Spleen (tissue), 11 donors: ENCODE measurements around the gene TGFB1. TPM values are rescaled to one million over a fixed set of nuclear protein-coding genes. Genes with fewer than 3 reads are reported as not detected.

Source experiments
- DNase-seq: peaks from one replicate; pipeline ENCODE4 v3.0.0-alpha.2; 2020
- H3K27ac ChIP-seq, 8 donors: fragments of 200-600 bp; sonication (generic) in 7 of 8; 1 replicate in 4 of 8; 2 replicates in 4 of 8; pipeline versions ENCODE4 v1.5.0 to v1.8.0; 2016 to 2021; ENCODE audit warnings: inconsistent platforms in 4 of 8, mild to moderate bottlenecking in 4 of 8, moderate library complexity in 1 of 8
- H3K27me3 ChIP-seq, 7 donors: fragments of 200-600 bp; sonication (generic) in 6 of 7; replicated peaks in 1 of 7; 1 replicate in 4 of 7; 2 replicates in 3 of 7; pipeline versions ENCODE4 v1.5.0 to v1.8.0; 2016 to 2021; ENCODE audit warnings: inconsistent platforms in 3 of 7, mild to moderate bottlenecking in 1 of 7
- H3K36me3 ChIP-seq, 6 donors: fragments of 200-600 bp; sonication (generic) in 5 of 6; 1 replicate in 4 of 6; 2 replicates in 2 of 6; pipeline versions ENCODE4 v1.5.0 to v1.8.0; 2016 to 2021; ENCODE audit warnings: inconsistent platforms in 2 of 6
- H3K4me1 ChIP-seq, 6 donors: fragments of 200-600 bp; sonication (generic) in 5 of 6; 1 replicate in 3 of 6; 2 replicates in 3 of 6; pipeline versions ENCODE4 v1.5.0 to v1.8.0; 2016 to 2021; ENCODE audit warnings: inconsistent platforms in 3 of 6
- H3K4me3 ChIP-seq, 8 donors: fragments of 200-600 bp; sonication (generic) in 7 of 8; 1 replicate in 4 of 8; 2 replicates in 4 of 8; pipeline versions ENCODE4 v1.5.0 to v1.8.0; 2016 to 2021; ENCODE audit warnings: inconsistent platforms in 4 of 8, mild to moderate bottlenecking in 4 of 8, moderate library complexity in 2 of 8
- H3K9me3 ChIP-seq, 8 donors: fragments of 200-600 bp; sonication (generic) in 7 of 8; 1 replicate in 4 of 8; 2 replicates in 4 of 8; pipeline versions ENCODE4 v1.5.0 to v1.8.0; 2016 to 2021; ENCODE audit warnings: inconsistent platforms in 4 of 8
- CTCF ChIP-seq, 11 experiments: fragments of 200-600 bp in 7 of 11; fragments of 450-650 bp in 4 of 11; sonication (generic) in 4 of 11; IDR thresholded peaks in 8 of 11; conservative IDR thresholded peaks in 3 of 11; 1 replicate in 7 of 11; 2 replicates in 4 of 11; pipeline versions ENCODE4 v1.4.0 to v1.8.0; 2016 to 2021; ENCODE audit warnings: antibody characterized with exemption in 11 of 11, inconsistent platforms in 4 of 11, mild to moderate bottlenecking in 1 of 11
- POLR2A ChIP-seq, 3 donors: fragments of 450-650 bp; IDR thresholded peaks; one replicate each; pipeline ENCODE4 v1.5.1; 2017; ENCODE audit warnings: antibody characterized with exemption in 3 of 3, mild to moderate bottlenecking in 1 of 3
- POLR2AphosphoS5 ChIP-seq, 3 donors: sonication (generic); formaldehyde crosslinking; IDR thresholded peaks; one replicate each; pipeline ENCODE4 v1.5.1; 2017; ENCODE audit warnings: antibody characterized with exemption in 3 of 3
- WGBS, 5 donors: extraction: QIAGEN DNeasy Blood & Tissue Kit in 3 of 5; methylation state at CpG; one replicate each; pipeline versions ENCODE4 v1.1.5 to v1.1.7; 2013 to 2018; 5-methylcytosine and 5-hydroxymethylcytosine counted together
- intact Hi-C: fragments of 100-400 bp; cut with DNase I; formaldehyde crosslinking; loops from one replicate; pipeline ENCODE4 v1.15.0; 2023; ENCODE audit warnings: low total_unique reads
- polyA plus RNA-seq, 3 donors: library from polyadenylated mRNA; stranded (reverse); fragments of 200-250 nt; gene quantifications; one replicate each; pipeline ENCODE4 v1.2.1, GENCODE V29; 2013
- total RNA-seq, 7 donors: library from RNA; depleted of rRNA in 3 of 7; stranded (reverse); fragments of >200 nt in 3 of 7; fragmentation: NEBNext Ultra II Directional in 4 of 7; extraction: Animal tissue kit (Norgen Biotek cat#: 25700) in 4 of 7; gene quantifications; one replicate each; pipeline versions ENCODE4 v1.1.0 to v1.2.1, GENCODE V29; 2016 to 2021
- donor health status: healthy with polysubstance abuse.
- donor health status: DM: no; HTN: no; CAD: no; lungs with moderate emphysema.
- donor health status: DM: no; HTN: no; CAD: no.
- donor health status: Bipolar disorder and iron deficiency.
- donor health status: healthy.
- donor health status: DM: no; HTN: no; CAD: no.
- donor health status: DM: yes; HTN: yes; CAD: no.

TGFB1 gene
- total and polyA plus RNA-seq, 10 donors = 23.0 to 147 (median 106) TPM

- Histone ChIP-seq H3K36me3 (peaks cover 0 to 62% (median 29%) of the 10 kb centered on the region in 6 donors), H3K27ac (peak overlapping the region; percentile 83 to 94 (median 90)), H3K4me1 (peaks cover 54 to 100% (median 86%) of the 10 kb centered on the region in 6 donors), H3K9me3 (no peaks in the 10 kb centered on the region), H3K4me3 (peak overlapping the region in 6 of 8 donors; percentile 15 to 57 (median 34)), H3K27me3 (no peaks in the 10 kb centered on the region)
- 10 to 16% (median 16%) methylated on average over 19 to 22 of the region's 22 CpGs for WGBS, 5 donors
- DNase-seq = peak; percentile 88
- intact Hi-C loops = loop anchor here (2.0 kb wide), 1 partner anchor 19 kb away; no protein-coding TSS in a partner anchor
- no peak for TF ChIP-seq CTCF (IDR thresholded peaks at IDR 0.05 in 8 of 11, conservative IDR thresholded peaks at IDR 0.05 in 3 of 11)
- TF ChIP-seq POLR2A (IDR thresholded peaks at IDR 0.05) = no peak
- no peak for TF ChIP-seq POLR2AphosphoS5 (IDR thresholded peaks at IDR 0.05)
These were observed 25.4 kb downstream of the TGFB1 start for GRCh38 chr19:41328157-41328841.

- H3K4me1 ChIP-seq = peaks cover 57 to 100% (median 90%) of the 10 kb centered on the region in 6 donors
- peak; percentile 98 for DNase-seq
- no peaks in the 10 kb centered on the region for H3K9me3 ChIP-seq
- H3K36me3 ChIP-seq = peaks cover 0 to 63% (median 25%) of the 10 kb centered on the region in 6 donors
- no peaks in the 10 kb centered on the region for H3K27me3 ChIP-seq
- TF ChIP-seq POLR2AphosphoS5 (IDR thresholded peaks at IDR 0.05) (peak; percentile 86 to 95 (median 88)), CTCF (IDR thresholded peaks at IDR 0.05 in 8 of 11, conservative IDR thresholded peaks at IDR 0.05 in 3 of 11) (peak in 4 of 11 experiments; percentile 13 to 35 (median 23)), POLR2A (IDR thresholded peaks at IDR 0.05) (no peak)
- peak overlapping the region; percentile 83 to 94 (median 90) for H3K27ac ChIP-seq
- H3K4me3 ChIP-seq = peak overlapping the region in 7 of 8 donors; percentile 15 to 57 (median 34)
- intact Hi-C loops = loop anchor here (2.0 kb wide), 1 partner anchor 19 kb away; no protein-coding TSS in a partner anchor
- 2 to 8% (median 5%) methylated on average over 9 to 33 of the region's 33 CpGs for WGBS, 5 donors
These were observed 26.1 kb downstream of the TGFB1 start for GRCh38 chr19:41327576-41328156.

- DNase-seq = no peak
- H3K27me3 ChIP-seq = no peaks in the 10 kb centered on the region
- peaks cover 61 to 100% (median 93%) of the 10 kb centered on the region in 6 donors for H3K4me1 ChIP-seq
- TF ChIP-seq POLR2A (IDR thresholded peaks at IDR 0.05) (no peak), CTCF (IDR thresholded peaks at IDR 0.05 in 8 of 11, conservative IDR thresholded peaks at IDR 0.05 in 3 of 11) (no peak), POLR2AphosphoS5 (IDR thresholded peaks at IDR 0.05) (no peak)
- peak overlapping the region in 7 of 8 donors; percentile 15 to 57 (median 34) for H3K4me3 ChIP-seq
- no peaks in the 10 kb centered on the region for H3K9me3 ChIP-seq
- intact Hi-C loops = no loop called here
- peaks cover 0 to 63% (median 22%) of the 10 kb centered on the region in 6 donors for H3K36me3 ChIP-seq
- 4 to 16% (median 8%) methylated on average over 9 to 13 of the region's 13 CpGs for WGBS, 5 donors
- H3K27ac ChIP-seq = peak overlapping the region; percentile 83 to 94 (median 90)
These were observed 26.6 kb downstream of the TGFB1 start for GRCh38 chr19:41327076-41327575.
